ENCODE data around the gene ATP6V1B1. TPM values are rescaled to one million over a fixed set of nuclear protein-coding genes. Genes with fewer than 3 reads are reported as not detected.

The ATP6V1B1 gene
- total RNA-seq, 1 experiment from 2014 or later: 4.0 TPM

GRCh38 chr2:70932631-70933230, 3.0 kb upstream of the ATP6V1B1 start:
- DNase-seq: no peak
- intact Hi-C loops (cut with micrococcal nuclease; ENCODE audit: unreplicated experiment): no loop called here
- Mint-ChIP-seq H3K36me3 (ENCODE audit: insufficient read depth, unreplicated experiment) (no peaks in the 10 kb centered on the region), H3K4me3 (ENCODE audit: unreplicated experiment) (no peak overlapping the region), H3K4me1 (ENCODE audit: low read depth, unreplicated experiment) (peaks cover 9% of the 10 kb centered on the region), H3K27me3 (ENCODE audit: insufficient read depth, unreplicated experiment) (no peaks in the 10 kb centered on the region), H3K9me3 (ENCODE audit: unreplicated experiment) (no peaks in the 10 kb centered on the region), H3K27ac (ENCODE audit: unreplicated experiment) (no peak overlapping the region)
- no peak overlapping the region for H3K4me3 ChIP-seq (ENCODE audit: low read depth, low read length)
- CTCF ChIA-PET: interaction anchor here (1.7 kb wide), 1 partner anchor 59 kb away, joined by 3 read pairs; no protein-coding TSS in a partner anchor
- no peaks in the 10 kb centered on the region for H3K27me3 ChIP-seq (replicated peaks; ENCODE audit: control insufficient read depth, insufficient read depth, low read length)
- POLR2A ChIA-PET: no interaction called here
- peaks cover 14% of the 10 kb centered on the region for H3K4me1 ChIP-seq
- BruUV-seq (replicated peaks): no TSS peak
- no peak for TF ChIP-seq CTCF (IDR thresholded peaks at IDR 0.05; ENCODE audit: insufficient read depth in 1 of 2, low read depth in 1 of 2, low read length in 1 of 2, severe bottlenecking in 1 of 2, unreplicated experiment in 1 of 2)
- no peaks in the 10 kb centered on the region for H3K9me3 ChIP-seq
- H3K36me3 ChIP-seq (ENCODE audit: control insufficient read depth, insufficient read depth, low read length): no peaks in the 10 kb centered on the region

GRCh38 chr2:70934981-70935380, 719 bp upstream of the ATP6V1B1 start:
- H3K4me1 ChIP-seq: peaks cover 28% of the 10 kb centered on the region
- no peaks in the 10 kb centered on the region for H3K9me3 ChIP-seq
- no TSS peak for BruUV-seq (replicated peaks)
- POLR2A ChIA-PET: no interaction called here
- H3K27me3 Mint-ChIP-seq (ENCODE audit: insufficient read depth, unreplicated experiment): no peaks in the 10 kb centered on the region
- H3K27ac Mint-ChIP-seq (ENCODE audit: unreplicated experiment): peak overlapping the region; percentile 46
- H3K4me3 ChIP-seq (ENCODE audit: low read depth, low read length): no peak overlapping the region
- no peaks in the 10 kb centered on the region for H3K9me3 Mint-ChIP-seq (ENCODE audit: unreplicated experiment)
- H3K4me1 Mint-ChIP-seq (ENCODE audit: low read depth, unreplicated experiment): peaks cover 9% of the 10 kb centered on the region
- no peaks in the 10 kb centered on the region for H3K27me3 ChIP-seq (replicated peaks; ENCODE audit: control insufficient read depth, insufficient read depth, low read length)
- CTCF ChIA-PET: interaction anchor here (1.4 to 2.9 kb wide), 2 partner anchors 13 to 14 kb away, joined by 3 to 22 read pairs; no protein-coding TSS in a partner anchor
- DNase-seq: no peak
- no peaks in the 10 kb centered on the region; the same call in 1 of the 2 replicates for H3K36me3 ChIP-seq (ENCODE audit: control insufficient read depth, insufficient read depth, low read length)
- intact Hi-C loops (cut with micrococcal nuclease; ENCODE audit: unreplicated experiment): no loop called here
- H3K36me3 Mint-ChIP-seq (ENCODE audit: insufficient read depth, unreplicated experiment): no peaks in the 10 kb centered on the region
- no peak for TF ChIP-seq CTCF (IDR thresholded peaks at IDR 0.05; ENCODE audit: insufficient read depth in 1 of 2, low read depth in 1 of 2, low read length in 1 of 2, severe bottlenecking in 1 of 2, unreplicated experiment in 1 of 2)
- peak overlapping the region; percentile 4 for H3K4me3 Mint-ChIP-seq (ENCODE audit: unreplicated experiment)

DNA sequence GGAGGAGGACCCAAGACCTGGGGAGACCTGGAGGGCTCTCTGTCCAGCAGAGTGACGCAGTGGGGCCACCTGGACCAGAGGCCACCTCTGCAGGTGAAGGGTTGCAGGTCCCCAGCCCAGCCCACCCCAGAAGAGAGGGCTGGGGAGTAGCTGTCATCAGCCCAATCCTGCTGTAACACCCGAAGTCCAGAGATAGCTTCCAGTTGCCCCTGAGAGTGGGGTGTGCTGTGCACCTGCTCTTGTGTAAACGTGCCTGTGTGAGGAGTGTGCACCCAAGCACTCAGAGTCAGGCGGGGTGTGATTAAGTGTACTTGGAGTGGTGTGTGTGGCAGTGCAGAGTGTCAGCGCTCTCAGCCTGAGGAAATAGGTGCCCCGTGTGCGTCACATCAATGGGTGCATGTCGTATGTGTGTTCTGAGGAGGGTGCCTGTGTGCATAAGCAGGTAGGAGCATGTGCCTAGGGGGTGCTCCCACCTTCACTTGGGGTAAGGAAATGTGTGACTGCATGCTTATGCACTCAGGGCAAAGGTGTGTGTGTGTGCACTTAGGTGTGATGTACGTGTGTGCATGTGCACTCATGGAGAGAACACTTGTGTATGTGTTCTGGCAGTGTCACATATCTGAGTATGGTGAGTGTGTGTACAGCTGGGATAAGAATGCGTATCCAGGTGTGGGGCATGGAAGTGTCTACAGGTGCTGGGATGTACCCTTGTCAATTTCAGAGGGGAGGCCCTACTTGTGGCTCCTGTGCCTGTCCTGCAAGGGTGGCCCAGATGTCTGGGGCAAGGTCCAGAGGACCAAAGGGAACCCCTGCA, 672 bp downstream of the ATP6V1B1 start:
- H3K4me3 Mint-ChIP-seq (ENCODE audit: unreplicated experiment): peak overlapping the region; percentile 45
- Histone ChIP-seq H3K4me1 (peaks cover 28% of the 10 kb centered on the region), H3K9me3 (no peaks in the 10 kb centered on the region), H3K36me3 (ENCODE audit: control insufficient read depth, insufficient read depth, low read length) (no peaks in the 10 kb centered on the region; the same call in 1 of the 2 replicates), H3K4me3 (ENCODE audit: low read depth, low read length) (peak overlapping the region; percentile 8; the same call in 1 of the 2 replicates), H3K27me3 (replicated peaks; ENCODE audit: control insufficient read depth, insufficient read depth, low read length) (no peaks in the 10 kb centered on the region)
- H3K27me3 Mint-ChIP-seq (ENCODE audit: insufficient read depth, unreplicated experiment): peaks cover under 1% of the 10 kb centered on the region
- TF ChIP-seq CTCF (IDR thresholded peaks at IDR 0.05; ENCODE audit: insufficient read depth in 1 of 2, low read depth in 1 of 2, low read length in 1 of 2, severe bottlenecking in 1 of 2, unreplicated experiment in 1 of 2): no peak
- no peaks in the 10 kb centered on the region for H3K36me3 Mint-ChIP-seq (ENCODE audit: insufficient read depth, unreplicated experiment)
- CTCF ChIA-PET: interaction anchor here (0.6 to 2.9 kb wide), 3 partner anchors 12 to 774 kb away, joined by 3 to 22 read pairs (median 8); no protein-coding TSS in a partner anchor
- no peaks in the 10 kb centered on the region for H3K9me3 Mint-ChIP-seq (ENCODE audit: unreplicated experiment)
- BruUV-seq (replicated peaks): no TSS peak
- POLR2A ChIA-PET: no interaction called here
- intact Hi-C loops (cut with micrococcal nuclease; ENCODE audit: unreplicated experiment): no loop called here
- no peak for DNase-seq
- H3K4me1 Mint-ChIP-seq (ENCODE audit: low read depth, unreplicated experiment): peaks cover 9% of the 10 kb centered on the region
- peak overlapping the region; percentile 67 for H3K27ac Mint-ChIP-seq (ENCODE audit: unreplicated experiment)

Measured in Caco-2 (cell line).